Upper lobe of right lung (tissue), 1 donor: ENCODE data around the gene CLTCL1. TPM values are rescaled to one million over a fixed set of nuclear protein-coding genes. Genes with fewer than 3 reads are reported as not detected.

Source experiments
- ATAC-seq: fragments of 200-7000 bp; cut with Tn5 transposase; one replicate; pipeline ENCODE4 v1.9.1; 2020; ENCODE audit warnings: mild to moderate bottlenecking, moderate library complexity
- DNase-seq: peaks from one replicate; pipeline ENCODE4 v3.0.0-alpha.2; 2020
- H3K27ac ChIP-seq: fragments of 200-600 bp; one replicate; pipeline ENCODE4 v1.8.0; 2022
- H3K27me3 ChIP-seq: fragments of 200-600 bp; one replicate; pipeline ENCODE4 v1.8.0; 2022; ENCODE audit warnings: mild to moderate bottlenecking
- H3K36me3 ChIP-seq: fragments of 200-600 bp; one replicate; pipeline ENCODE4 v1.8.0; 2022
- H3K4me1 ChIP-seq: fragments of 200-600 bp; one replicate; pipeline ENCODE4 v1.8.0; 2022
- H3K4me3 ChIP-seq: fragments of 200-600 bp; one replicate; pipeline ENCODE4 v1.8.0; 2022; ENCODE audit warnings: mild to moderate bottlenecking
- H3K9me3 ChIP-seq: fragments of 200-600 bp; one replicate; pipeline ENCODE4 v1.8.0; 2022
- CTCF ChIP-seq: fragments of 200-600 bp; IDR thresholded peaks from one replicate; pipeline ENCODE4 v1.8.0; 2022; ENCODE audit warnings: antibody characterized with exemption
- intact Hi-C: fragments of 100-400 bp; cut with DNase I; formaldehyde crosslinking; loops from one replicate; pipeline ENCODE4 v1.11.0; 2022
- total RNA-seq: library from RNA; stranded (reverse); fragmentation: NEBNext Ultra II Directional; extraction: Animal tissue kit (Norgen Biotek cat#: 25700); gene quantifications from one replicate; pipeline ENCODE4 v1.2.1, GENCODE V29; 2021
- donor health status: DM: no; HTN: yes; CAD: no; lungs with severe emphysema.

Gene CLTCL1
- total RNA-seq, 1 donor from 2014 or later, result 4.3 TPM

GRCh38 chr22:19183216-19183615 is 108.3 kb downstream of the CLTCL1 start:
- intact Hi-C loops, result no loop called here
- no peak for ATAC-seq
- TF ChIP-seq CTCF, result no peak

DNA sequence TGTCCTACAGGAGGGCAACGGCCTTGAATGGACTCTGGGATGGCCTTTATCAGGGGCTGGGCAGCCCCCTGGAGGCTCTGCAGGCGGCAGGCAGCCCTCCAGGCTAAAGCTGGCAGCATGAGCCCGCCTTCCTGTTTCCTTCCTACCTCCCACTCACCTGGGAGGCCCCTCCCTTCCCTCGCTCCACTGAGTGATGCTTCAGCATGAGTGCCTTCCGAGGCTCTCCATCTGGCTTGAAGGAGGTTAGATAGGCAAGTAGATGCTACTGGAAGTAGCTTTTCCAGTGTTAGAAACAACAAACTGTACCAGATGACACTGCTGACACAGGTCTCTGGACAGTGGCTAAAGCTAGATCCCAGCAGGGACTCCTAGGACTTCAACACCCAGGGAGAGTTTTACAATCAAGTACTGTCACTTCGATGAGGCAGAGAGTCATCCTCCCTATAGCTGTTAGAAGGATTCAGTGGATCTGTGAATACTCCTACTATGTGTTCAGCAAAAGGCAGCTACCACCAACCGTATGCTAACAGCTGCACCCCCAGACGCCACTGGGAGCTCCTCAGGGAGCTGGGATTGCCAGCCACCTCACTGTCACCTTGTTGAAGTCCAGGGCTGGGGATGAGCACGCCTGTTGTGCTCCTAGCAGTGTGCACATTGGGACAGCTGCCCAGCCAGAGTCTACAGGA is 108.9 kb downstream of the CLTCL1 start:
- no peak for DNase-seq
- H3K27me3 ChIP-seq, result no peaks in the 10 kb centered on the region
- H3K4me1 ChIP-seq, result peaks cover 10% of the 10 kb centered on the region
- no peak overlapping the region for H3K4me3 ChIP-seq
- no peak for ATAC-seq
- intact Hi-C loops, result no loop called here
- no peak overlapping the region for H3K27ac ChIP-seq
- TF ChIP-seq CTCF, result no peak
- H3K9me3 ChIP-seq, result no peaks in the 10 kb centered on the region
- H3K36me3 ChIP-seq, result no peaks in the 10 kb centered on the region

More at GRCh38 chr22:19183216-19183615, 108.3 kb downstream of the CLTCL1 start:
- Histone ChIP-seq H3K27me3 (no peaks in the 10 kb centered on the region), H3K4me1 (peaks cover 9% of the 10 kb centered on the region), H3K9me3 (no peaks in the 10 kb centered on the region), H3K36me3 (no peaks in the 10 kb centered on the region), H3K4me3 (no peak overlapping the region), H3K27ac (no peak overlapping the region)
- DNase-seq, result no peak

- peaks cover 16% of the 10 kb centered on the region for H3K4me1 ChIP-seq
- intact Hi-C loops, result no loop called here
Measured at GRCh38 chr22:19181786-19182471, 109.6 kb downstream of the CLTCL1 start.

GRCh38 chr22:19180740-19181410 is 110.6 kb downstream of the CLTCL1 start:
- ATAC-seq, result no peak
- Histone ChIP-seq H3K4me3 (no peak overlapping the region), H3K9me3 (no peaks in the 10 kb centered on the region), H3K4me1 (peaks cover 16% of the 10 kb centered on the region), H3K36me3 (no peaks in the 10 kb centered on the region), H3K27ac (no peak overlapping the region), H3K27me3 (no peaks in the 10 kb centered on the region)
- intact Hi-C loops, result no loop called here
- no peak for TF ChIP-seq CTCF
- DNase-seq, result no peak

More at GRCh38 chr22:19181786-19182471, 109.6 kb downstream of the CLTCL1 start:
- Histone ChIP-seq H3K9me3 (no peaks in the 10 kb centered on the region), H3K4me3 (no peak overlapping the region), H3K27me3 (no peaks in the 10 kb centered on the region), H3K27ac (no peak overlapping the region), H3K36me3 (no peaks in the 10 kb centered on the region)
- DNase-seq (no peak), ATAC-seq (no peak)
- no peak for TF ChIP-seq CTCF

GRCh38 chr22:19180234-19180633 is 111.3 kb downstream of the CLTCL1 start:
- Histone ChIP-seq H3K27ac (no peak overlapping the region), H3K27me3 (no peaks in the 10 kb centered on the region), H3K4me3 (no peak overlapping the region), H3K9me3 (no peaks in the 10 kb centered on the region), H3K36me3 (peaks cover 3% of the 10 kb centered on the region), H3K4me1 (peaks cover 16% of the 10 kb centered on the region)
- intact Hi-C loops, result no loop called here
- ATAC-seq (no peak), DNase-seq (no peak)
- no peak for TF ChIP-seq CTCF
